Islet of Langerhans (tissue), 1 donor: Measurements from ENCODE around the gene FCAR.
"Not testable (repeated sequence)": the region's sequence is repeated elsewhere in the genome, so short reads cannot be mapped to it uniquely, and the experiment has no call there.

Experiments
- FAIRE-seq: peaks from one replicate; lab custom pipeline; 2011; peaks lifted over from hg19 to GRCh38; lab: Jason Lieb, UNC

Gene FCAR

GRCh38 chr19:54896036-54896435 lies 22.0 kb downstream of the FCAR start:
- FAIRE-seq = no peak

GRCh38 chr19:54898685-54899084 lies 24.6 kb downstream of the FCAR start:
- FAIRE-seq = not testable (repeated sequence)

GRCh38 chr19:54899646-54900045 lies 25.6 kb downstream of the FCAR start:
- not testable (repeated sequence) for FAIRE-seq

GRCh38 chr19:54901153-54901552 lies 27.1 kb downstream of the FCAR start:
- FAIRE-seq = not testable (repeated sequence)

DNA sequence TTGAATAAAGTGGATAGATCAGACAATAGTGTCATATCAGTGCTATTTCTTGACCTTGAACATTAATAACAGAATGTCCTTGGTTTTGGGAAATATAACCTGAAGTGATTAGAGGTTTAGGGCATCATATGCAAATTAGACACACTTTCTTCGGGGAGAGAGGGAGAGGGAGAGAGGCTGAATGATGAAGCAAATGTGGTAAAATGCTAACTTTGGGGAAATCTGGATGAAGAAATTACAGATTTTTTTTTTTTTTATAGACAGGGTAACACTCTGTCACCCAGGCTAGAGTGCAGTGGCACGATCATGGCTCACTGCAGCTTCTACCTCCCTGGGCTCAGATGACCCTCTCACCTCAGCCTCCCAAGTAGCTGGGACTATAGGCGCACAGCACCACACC lies 28.0 kb downstream of the FCAR start:
- no peak for FAIRE-seq

- no peak for FAIRE-seq
These were observed 29.3 kb downstream of the FCAR start for GRCh38 chr19:54903303-54903702.

GRCh38 chr19:54904261-54904660 lies 30.2 kb downstream of the FCAR start:
- not testable (repeated sequence) for FAIRE-seq

GRCh38 chr19:54905421-54905802 lies 31.4 kb downstream of the FCAR start:
- FAIRE-seq = no peak

GRCh38 chr19:54905803-54906511 lies 31.9 kb downstream of the FCAR start, which contains the start of gene NCR1:
TSS of gene NCR1 (plus strand) at chr19:54906148. CDS start at chr19:54906188, 40 bp downstream.
- FAIRE-seq = no peak

GRCh38 chr19:54906819-54907218 lies 32.8 kb downstream of the FCAR start:
- no peak for FAIRE-seq

DNA sequence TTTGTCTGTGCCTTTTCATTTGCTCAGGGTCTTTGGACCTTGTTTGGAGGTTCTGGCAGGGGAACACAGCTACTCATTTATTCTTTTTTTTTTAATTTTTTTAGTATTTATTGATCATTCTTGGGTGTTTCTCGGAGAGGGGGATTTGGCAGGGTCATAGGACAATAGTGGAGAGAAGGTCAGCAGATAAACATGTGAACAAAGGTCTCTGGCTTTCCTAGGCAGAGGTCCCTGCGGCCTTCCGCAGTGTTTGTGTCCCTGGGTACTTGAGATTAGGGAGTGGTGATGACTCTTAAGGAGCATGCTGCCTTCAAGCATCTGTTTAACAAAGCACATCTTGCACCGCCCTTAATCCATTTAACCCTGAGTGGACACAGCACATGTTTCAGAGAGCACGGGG lies 33.9 kb downstream of the FCAR start:
- FAIRE-seq = not testable (repeated sequence)

DNA sequence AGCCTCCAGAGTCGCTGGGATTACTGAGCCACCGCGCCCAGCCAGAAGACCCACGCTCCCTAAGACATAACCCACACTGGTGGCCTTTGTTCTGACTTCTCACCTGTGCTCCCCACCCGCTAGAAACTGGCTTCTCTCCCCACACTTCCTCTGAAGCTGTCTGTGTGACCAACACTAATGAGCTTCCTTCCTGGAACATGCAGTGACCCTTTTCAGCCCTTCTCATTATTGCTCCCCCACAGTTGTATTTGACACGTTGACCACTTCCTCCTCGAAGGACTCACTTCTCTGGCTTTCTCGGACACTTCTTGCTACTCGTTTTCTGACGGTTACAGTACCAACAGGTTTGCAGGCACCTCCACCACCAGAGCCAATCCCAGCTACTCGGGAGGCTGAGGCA lies 42.8 kb downstream of the FCAR start:
- FAIRE-seq = no peak

DNA sequence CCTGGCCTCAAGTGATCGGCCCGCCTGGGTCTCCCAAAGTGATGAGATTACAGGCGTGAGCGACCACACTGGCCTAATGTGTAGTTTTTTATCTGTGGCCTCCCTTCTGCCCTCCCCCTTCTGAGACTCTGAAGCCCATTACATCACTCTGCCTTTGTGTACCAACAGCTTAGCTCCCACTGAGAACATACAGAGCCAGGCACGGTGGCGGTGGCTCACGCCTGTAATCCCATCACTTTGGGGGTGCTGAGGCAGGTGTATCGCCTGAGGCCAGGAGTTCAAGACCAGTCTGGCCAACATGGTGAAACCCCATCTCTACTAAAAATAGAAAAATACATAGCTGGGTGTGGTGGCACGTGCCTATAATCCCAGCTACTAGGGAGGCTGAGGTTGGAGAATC lies 44.5 kb downstream of the FCAR start:
- no peak for FAIRE-seq

GRCh38 chr19:54919646-54920563 lies 45.9 kb downstream of the FCAR start:
- not testable (repeated sequence) for FAIRE-seq

- no peak for FAIRE-seq
These were observed 47.0 kb downstream of the FCAR start for GRCh38 chr19:54921082-54921481.

GRCh38 chr19:54923276-54923675 lies 49.2 kb downstream of the FCAR start:
- no peak for FAIRE-seq

- FAIRE-seq = no peak
These were observed 54.3 kb downstream of the FCAR start for GRCh38 chr19:54928299-54928698.

DNA sequence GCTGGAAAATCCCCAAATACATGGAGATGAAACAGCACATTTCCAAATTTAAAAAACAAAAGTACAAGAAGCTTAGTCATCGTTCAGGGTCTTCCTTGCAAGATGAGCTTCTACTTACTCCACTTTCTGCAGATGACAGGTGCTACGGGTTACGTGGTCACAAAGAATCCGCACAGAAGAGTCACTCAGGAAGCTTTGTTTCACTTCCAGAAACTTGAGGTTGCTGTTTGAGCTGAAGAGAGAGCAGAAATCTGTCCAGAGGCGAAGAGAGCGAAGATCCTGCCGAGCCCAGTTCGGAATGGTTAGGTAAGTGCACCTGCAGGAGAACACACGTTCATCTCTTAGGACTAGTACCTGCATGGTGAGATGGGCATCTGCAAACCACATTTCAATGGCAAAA lies 63.9 kb downstream of the FCAR start:
- FAIRE-seq = no peak

DNA sequence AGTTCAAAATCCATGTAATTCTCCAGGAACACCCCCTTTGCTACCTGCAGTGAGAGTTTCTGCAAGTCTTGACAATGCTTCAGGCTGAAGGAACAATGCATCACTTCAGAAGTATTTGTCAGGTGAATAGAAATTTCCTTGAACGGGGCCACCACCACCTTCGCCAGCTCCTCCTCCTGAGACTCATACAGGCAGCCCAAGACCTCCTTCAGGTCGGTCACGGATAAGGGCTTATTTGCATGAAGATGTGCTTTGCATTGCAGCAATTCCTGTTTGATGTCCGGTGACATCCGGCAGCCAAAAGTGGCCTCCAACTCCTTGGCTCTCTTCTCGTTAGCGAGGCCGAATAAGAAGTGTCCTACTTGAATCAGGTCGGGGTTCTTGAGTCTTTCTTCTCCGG lies 64.9 kb downstream of the FCAR start:
- no peak for FAIRE-seq

DNA sequence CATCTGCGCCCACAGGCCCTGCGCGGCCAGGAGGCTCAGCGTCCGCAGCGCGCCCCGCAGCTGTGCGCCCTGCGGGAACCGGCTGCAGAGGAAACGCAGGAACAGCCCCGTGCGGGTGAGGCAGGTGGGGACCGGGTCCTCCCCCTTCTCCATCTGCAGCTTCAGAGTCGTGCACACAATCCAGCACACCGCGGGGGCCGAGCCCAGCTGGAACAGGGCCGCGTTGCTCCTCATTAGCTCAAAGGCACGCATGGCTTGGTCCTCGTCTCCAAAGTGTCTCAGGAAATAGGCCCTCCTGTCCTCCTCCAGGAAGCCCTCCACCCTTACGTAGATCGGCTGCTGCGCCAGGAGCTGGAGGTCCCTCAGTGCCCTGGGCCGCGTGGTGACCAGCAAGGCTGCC lies 65.5 kb downstream of the FCAR start:
- not testable (repeated sequence) for FAIRE-seq
